ENCODE data around the gene OTUB1. TPM values are rescaled to one million over a fixed set of nuclear protein-coding genes. Genes with fewer than 3 reads are reported as not detected.

Gene OTUB1
- total RNA-seq, 2 experiments from 2014 or later = 94.8 to 102 TPM

GRCh38 chr11:63986932-63987513 is 785 bp downstream of the OTUB1 start:
- CTCF ChIA-PET = interaction anchor here (2.3 kb wide), 1 partner anchor 13 kb away, joined by 15 read pairs; no protein-coding TSS in a partner anchor
- peak overlapping the region; percentile 82 for H3K27ac Mint-ChIP-seq

GRCh38 chr11:63991558-63991957 is 5.3 kb downstream of the OTUB1 start:
- no peaks in the 10 kb centered on the region for H3K9me3 Mint-ChIP-seq
- peak overlapping the region; percentile 4 for H3K27ac Mint-ChIP-seq
- H3K4me1 Mint-ChIP-seq = peaks cover 40% of the 10 kb centered on the region
- no peak for DNase-seq
- H3K4me3 Mint-ChIP-seq = no peak overlapping the region
- CTCF ChIA-PET = interaction anchor here (1.4 to 1.9 kb wide), 2 partner anchors 9 to 156 kb away, joined by 4 to 21 read pairs; no protein-coding TSS in a partner anchor
- peaks cover 31% of the 10 kb centered on the region for H3K36me3 Mint-ChIP-seq (ENCODE audit: low read depth)
- no peaks in the 10 kb centered on the region for H3K27me3 Mint-ChIP-seq
- POLR2A ChIA-PET = no interaction called here

More at GRCh38 chr11:63986932-63987513, 785 bp downstream of the OTUB1 start:
- DNase-seq = no peak
- POLR2A ChIA-PET = no interaction called here
- peak overlapping the region; percentile 75 for H3K4me3 Mint-ChIP-seq
- H3K27me3 Mint-ChIP-seq = no peaks in the 10 kb centered on the region
- peaks cover 26% of the 10 kb centered on the region for H3K36me3 Mint-ChIP-seq (ENCODE audit: low read depth)
- no peaks in the 10 kb centered on the region for H3K9me3 Mint-ChIP-seq
- H3K4me1 Mint-ChIP-seq = peaks cover 42% of the 10 kb centered on the region

GRCh38 chr11:63993100-63993499 is 6.9 kb downstream of the OTUB1 start:
- H3K9me3 Mint-ChIP-seq = no peaks in the 10 kb centered on the region
- H3K4me1 Mint-ChIP-seq = peaks cover 30% of the 10 kb centered on the region
- H3K36me3 Mint-ChIP-seq (ENCODE audit: low read depth) = peaks cover 41% of the 10 kb centered on the region
- H3K4me3 Mint-ChIP-seq = no peak overlapping the region
- DNase-seq = no peak
- POLR2A ChIA-PET = no interaction called here
- H3K27me3 Mint-ChIP-seq = no peaks in the 10 kb centered on the region
- CTCF ChIA-PET = no interaction called here
- H3K27ac Mint-ChIP-seq = no peak overlapping the region

GRCh38 chr11:63993993-63994392 is 7.8 kb downstream of the OTUB1 start:
- Mint-ChIP-seq H3K4me3 (no peak overlapping the region), H3K36me3 (ENCODE audit: low read depth) (peaks cover 38% of the 10 kb centered on the region), H3K27me3 (no peaks in the 10 kb centered on the region), H3K27ac (no peak overlapping the region), H3K9me3 (no peaks in the 10 kb centered on the region), H3K4me1 (peaks cover 28% of the 10 kb centered on the region)
- no peak for DNase-seq
- POLR2A ChIA-PET = no interaction called here
- CTCF ChIA-PET = interaction anchor here (0.5 kb wide), 2 partner anchors 203 to 253 kb away, joined by 3 read pairs; no protein-coding TSS in a partner anchor

GRCh38 chr11:63996512-63996911 is 10.3 kb downstream of the OTUB1 start:
- ChIA-PET CTCF (no interaction called here), POLR2A (no interaction called here)
- H3K4me3 Mint-ChIP-seq = no peak overlapping the region
- no peak overlapping the region for H3K27ac Mint-ChIP-seq
- peaks cover 28% of the 10 kb centered on the region for H3K4me1 Mint-ChIP-seq
- no peaks in the 10 kb centered on the region for H3K9me3 Mint-ChIP-seq
- H3K36me3 Mint-ChIP-seq (ENCODE audit: low read depth) = peaks cover 29% of the 10 kb centered on the region
- no peaks in the 10 kb centered on the region for H3K27me3 Mint-ChIP-seq
- no peak for DNase-seq

GRCh38 chr11:63997104-63997700 is 11.0 kb downstream of the OTUB1 start:
- no peak for DNase-seq
- CTCF ChIA-PET = interaction anchor here (1.0 to 1.7 kb wide), 2 partner anchors 151 to 155 kb away, joined by 3 read pairs; no protein-coding TSS in a partner anchor
- Mint-ChIP-seq H3K27ac (no peak overlapping the region), H3K4me1 (peaks cover 23% of the 10 kb centered on the region), H3K36me3 (ENCODE audit: low read depth) (peaks cover 26% of the 10 kb centered on the region), H3K4me3 (no peak overlapping the region), H3K27me3 (peaks cover 2% of the 10 kb centered on the region), H3K9me3 (no peaks in the 10 kb centered on the region)
- POLR2A ChIA-PET = no interaction called here

GRCh38 chr11:63997801-63998337 is 11.6 kb downstream of the OTUB1 start:
- Mint-ChIP-seq H3K4me3 (no peak overlapping the region), H3K27ac (no peak overlapping the region), H3K9me3 (no peaks in the 10 kb centered on the region), H3K4me1 (peaks cover 22% of the 10 kb centered on the region), H3K27me3 (peaks cover 2% of the 10 kb centered on the region), H3K36me3 (ENCODE audit: low read depth) (peaks cover 25% of the 10 kb centered on the region)
- no peak for DNase-seq
- ChIA-PET CTCF (interaction anchor here (1.0 to 1.7 kb wide), 3 partner anchors 8 to 154 kb away, joined by 3 to 5 read pairs (median 3); no protein-coding TSS in a partner anchor), POLR2A (no interaction called here)

- peaks cover 15% of the 10 kb centered on the region for H3K4me1 Mint-ChIP-seq
- no peaks in the 10 kb centered on the region for H3K9me3 Mint-ChIP-seq
- DNase-seq = no peak
- CTCF ChIA-PET = interaction anchor here (1.0 to 4.0 kb wide), 7 partner anchors 8 to 153 kb away, joined by 3 to 21 read pairs (median 5); no protein-coding TSS in a partner anchor
- no peak overlapping the region for H3K4me3 Mint-ChIP-seq
- POLR2A ChIA-PET = no interaction called here
- peaks cover 4% of the 10 kb centered on the region for H3K27me3 Mint-ChIP-seq
- no peak overlapping the region for H3K27ac Mint-ChIP-seq
- H3K36me3 Mint-ChIP-seq (ENCODE audit: low read depth) = peaks cover 22% of the 10 kb centered on the region
Observed at GRCh38 chr11:63998558-63999348, 12.5 kb downstream of the OTUB1 start.

- peak; percentile 52 for DNase-seq
- CTCF ChIA-PET = interaction anchor here (0.6 to 4.0 kb wide), 13 partner anchors 9 to 161 kb away, joined by 3 to 21 read pairs (median 10); partner anchors contain the start of gene COX8A
- peaks cover 13% of the 10 kb centered on the region for H3K4me1 Mint-ChIP-seq
Observed at GRCh38 chr11:63999349-64000025, 13.2 kb downstream of the OTUB1 start.

GRCh38 chr11:64000026-64000739 is 13.9 kb downstream of the OTUB1 start:
- POLR2A ChIA-PET = interaction anchor here (0.6 kb wide), 1 partner anchor 147 kb away, joined by 5 read pairs; no protein-coding TSS in a partner anchor
- no peak overlapping the region for H3K27ac Mint-ChIP-seq
- DNase-seq = peak; percentile 72
- peaks cover 13% of the 10 kb centered on the region for H3K4me1 Mint-ChIP-seq
- no peak overlapping the region for H3K4me3 Mint-ChIP-seq
- CTCF ChIA-PET = interaction anchor here (0.6 to 4.0 kb wide), 25 partner anchors 9 to 674 kb away, joined by 3 to 21 read pairs (median 4); partner anchors contain the start of genes COX8A and PRDX5
- H3K36me3 Mint-ChIP-seq (ENCODE audit: low read depth) = peaks cover 16% of the 10 kb centered on the region
- H3K27me3 Mint-ChIP-seq = peaks cover 4% of the 10 kb centered on the region
- H3K9me3 Mint-ChIP-seq = no peaks in the 10 kb centered on the region

More at GRCh38 chr11:63999349-64000025, 13.2 kb downstream of the OTUB1 start:
- Mint-ChIP-seq H3K36me3 (ENCODE audit: low read depth) (peaks cover 20% of the 10 kb centered on the region), H3K9me3 (no peaks in the 10 kb centered on the region), H3K27me3 (peaks cover 4% of the 10 kb centered on the region), H3K4me3 (no peak overlapping the region), H3K27ac (no peak overlapping the region)
- POLR2A ChIA-PET = interaction anchor here (0.6 kb wide), 1 partner anchor 147 kb away, joined by 5 read pairs; no protein-coding TSS in a partner anchor

- Mint-ChIP-seq H3K36me3 (ENCODE audit: low read depth) (peaks cover 16% of the 10 kb centered on the region), H3K4me1 (peaks cover 13% of the 10 kb centered on the region), H3K27ac (peak overlapping the region; percentile 31), H3K4me3 (no peak overlapping the region), H3K9me3 (no peaks in the 10 kb centered on the region), H3K27me3 (peaks cover 4% of the 10 kb centered on the region)
- DNase-seq = no peak
- POLR2A ChIA-PET = no interaction called here
- CTCF ChIA-PET = interaction anchor here (0.6 to 4.0 kb wide), 26 partner anchors 8 to 673 kb away, joined by 3 to 21 read pairs (median 4); partner anchors contain the start of genes COX8A and PRDX5
Observed at GRCh38 chr11:64000740-64001483, 14.7 kb downstream of the OTUB1 start.
